ENCODE measurements around the gene ZFYVE19. TPM values are rescaled to one million over a fixed set of nuclear protein-coding genes. Genes with fewer than 3 reads are reported as not detected.

The ZFYVE19 gene
- total and polyA plus RNA-seq, 2 donors from 2014 or later: 18.7 to 37.5 TPM

DNA sequence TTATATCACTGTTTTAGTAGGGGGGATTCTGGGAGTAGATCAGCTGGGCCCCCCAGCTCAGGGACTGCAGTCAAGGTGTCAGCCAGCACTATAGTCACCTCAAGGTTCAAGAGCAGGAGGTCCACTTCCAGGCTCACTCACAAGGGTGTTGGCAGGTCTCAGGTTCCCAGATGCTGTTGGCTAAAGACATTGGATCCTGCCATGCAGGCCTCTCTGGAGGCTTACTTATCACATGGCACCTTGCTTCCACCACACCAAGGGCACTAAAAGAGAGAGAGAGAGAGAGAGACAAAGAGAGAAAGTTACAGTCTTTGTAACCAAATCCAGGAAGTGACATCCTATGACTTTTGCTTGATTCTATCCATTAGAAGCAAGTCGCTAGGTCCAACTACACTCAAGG is 29.1 kb downstream of the ZFYVE19 start:
- Histone ChIP-seq H3K27ac (ENCODE audit: low read depth in 2 of 2, low read length in 2 of 2) (no peak overlapping the region), H3K9me3 (ENCODE audit: control insufficient read depth in 2 of 3, insufficient read depth in 1 of 3, low read length in 3 of 3) (no peaks in the 10 kb centered on the region), H3K9ac (ENCODE audit: low read length in 3 of 3) (no peak overlapping the region), H3K36me3 (ENCODE audit: control insufficient read depth in 2 of 3, insufficient read depth in 3 of 3, low read length in 3 of 3) (peaks cover 0 to 4% (median 0%) of the 10 kb centered on the region in 3 donors), H3K4me1 (ENCODE audit: control insufficient read depth in 2 of 3, insufficient read depth in 2 of 3, low read depth in 1 of 3, low read length in 3 of 3) (no peaks in the 10 kb centered on the region), H3K4me3 (ENCODE audit: low read length in 3 of 3) (no peak overlapping the region), H3K27me3 (ENCODE audit: control insufficient read depth, insufficient read depth, low read length) (no peaks in the 10 kb centered on the region)
- intact Hi-C loops (cut with DNase I): no loop called here
- FAIRE-seq: no peak
- peak in 1 of 5 donors; percentile 11 for DNase-seq
- TF ChIP-seq, protein P1, sequence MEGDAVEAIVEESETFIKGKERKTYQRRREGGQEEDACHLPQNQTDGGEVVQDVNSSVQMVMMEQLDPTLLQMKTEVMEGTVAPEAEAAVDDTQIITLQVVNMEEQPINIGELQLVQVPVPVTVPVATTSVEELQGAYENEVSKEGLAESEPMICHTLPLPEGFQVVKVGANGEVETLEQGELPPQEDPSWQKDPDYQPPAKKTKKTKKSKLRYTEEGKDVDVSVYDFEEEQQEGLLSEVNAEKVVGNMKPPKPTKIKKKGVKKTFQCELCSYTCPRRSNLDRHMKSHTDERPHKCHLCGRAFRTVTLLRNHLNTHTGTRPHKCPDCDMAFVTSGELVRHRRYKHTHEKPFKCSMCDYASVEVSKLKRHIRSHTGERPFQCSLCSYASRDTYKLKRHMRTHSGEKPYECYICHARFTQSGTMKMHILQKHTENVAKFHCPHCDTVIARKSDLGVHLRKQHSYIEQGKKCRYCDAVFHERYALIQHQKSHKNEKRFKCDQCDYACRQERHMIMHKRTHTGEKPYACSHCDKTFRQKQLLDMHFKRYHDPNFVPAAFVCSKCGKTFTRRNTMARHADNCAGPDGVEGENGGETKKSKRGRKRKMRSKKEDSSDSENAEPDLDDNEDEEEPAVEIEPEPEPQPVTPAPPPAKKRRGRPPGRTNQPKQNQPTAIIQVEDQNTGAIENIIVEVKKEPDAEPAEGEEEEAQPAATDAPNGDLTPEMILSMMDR (IDR thresholded peaks at IDR 0.05; ENCODE audit: borderline replicate concordance, extremely low read depth, insufficient read depth): no peak

DNA sequence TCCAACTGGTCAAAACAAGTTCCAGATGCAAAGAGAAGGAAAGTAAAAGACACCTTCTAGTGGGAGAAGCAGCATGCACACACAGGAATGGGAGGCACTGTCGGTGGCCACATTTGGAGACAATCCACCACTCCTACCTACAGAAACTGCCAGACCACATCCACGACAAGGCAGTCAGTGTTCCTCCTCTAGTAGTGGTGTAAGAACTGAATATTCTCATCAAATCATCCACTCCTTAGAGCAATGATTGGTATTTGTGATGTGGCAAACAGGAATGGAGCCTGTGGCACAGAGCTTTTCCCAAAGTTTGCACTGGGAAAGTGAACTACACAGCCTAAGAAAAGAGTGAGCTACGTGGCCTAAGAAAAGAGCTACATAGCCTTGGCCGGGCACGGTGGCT is 31.9 kb downstream of the ZFYVE19 start:
- intact Hi-C loops (cut with DNase I): no loop called here
- H3K9ac ChIP-seq (ENCODE audit: low read length in 3 of 3): no peak overlapping the region

DNA sequence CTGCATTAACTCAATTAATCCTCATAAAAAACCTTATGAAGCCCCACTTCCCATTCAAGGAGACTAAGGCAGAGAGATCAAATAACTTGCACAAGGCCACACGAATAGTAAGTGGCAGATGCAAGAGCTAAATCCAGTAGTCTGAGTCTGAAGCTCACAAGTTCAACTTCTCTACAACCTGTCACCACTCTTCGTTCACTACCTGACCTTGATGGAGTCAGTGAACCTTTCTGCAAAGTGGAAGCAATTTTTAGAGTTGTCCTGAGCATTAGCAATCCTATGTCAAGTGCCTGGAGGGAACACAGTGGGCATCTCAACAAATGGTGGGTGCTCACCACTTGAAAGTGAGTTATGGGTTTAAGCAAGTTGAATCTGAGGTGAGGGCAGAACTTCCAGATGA is 34.9 kb downstream of the ZFYVE19 start:
- Histone ChIP-seq H3K27me3 (ENCODE audit: control insufficient read depth, insufficient read depth, low read length) (no peaks in the 10 kb centered on the region), H3K4me3 (ENCODE audit: low read length in 3 of 3) (no peak overlapping the region), H3K4me1 (ENCODE audit: control insufficient read depth in 2 of 3, insufficient read depth in 2 of 3, low read depth in 1 of 3, low read length in 3 of 3) (peaks cover 0 to 23% (median 13%) of the 10 kb centered on the region in 3 donors), H3K27ac (ENCODE audit: low read depth in 2 of 2, low read length in 2 of 2) (no peak overlapping the region), H3K9me3 (ENCODE audit: control insufficient read depth in 2 of 3, insufficient read depth in 1 of 3, low read length in 3 of 3) (no peaks in the 10 kb centered on the region), H3K9ac (ENCODE audit: low read length in 3 of 3) (no peak overlapping the region), H3K36me3 (ENCODE audit: control insufficient read depth in 2 of 3, insufficient read depth in 3 of 3, low read length in 3 of 3) (peaks cover 0 to 4% (median 0%) of the 10 kb centered on the region in 3 donors)
- DNase-seq (no peak), FAIRE-seq (no peak)
- intact Hi-C loops (cut with DNase I): no loop called here
- TF ChIP-seq, protein P1 (IDR thresholded peaks at IDR 0.05; ENCODE audit: borderline replicate concordance, extremely low read depth, insufficient read depth): no peak

More for the DNA sequence above, 31.9 kb downstream of the ZFYVE19 start:
- peak in 1 of 5 donors; percentile 15 for DNase-seq
- H3K27ac ChIP-seq (ENCODE audit: low read depth in 2 of 2, low read length in 2 of 2): no peak overlapping the region
- FAIRE-seq: no peak
- no peak overlapping the region for H3K4me3 ChIP-seq (ENCODE audit: low read length in 3 of 3)
- no peaks in the 10 kb centered on the region for H3K9me3 ChIP-seq (ENCODE audit: control insufficient read depth in 2 of 3, insufficient read depth in 1 of 3, low read length in 3 of 3)
- peaks cover 0 to 8% (median 7%) of the 10 kb centered on the region in 3 donors for H3K4me1 ChIP-seq (ENCODE audit: control insufficient read depth in 2 of 3, insufficient read depth in 2 of 3, low read depth in 1 of 3, low read length in 3 of 3)
- TF ChIP-seq, protein P1 (IDR thresholded peaks at IDR 0.05; ENCODE audit: borderline replicate concordance, extremely low read depth, insufficient read depth): no peak
- peaks cover 0 to 4% (median 0%) of the 10 kb centered on the region in 3 donors for H3K36me3 ChIP-seq (ENCODE audit: control insufficient read depth in 2 of 3, insufficient read depth in 3 of 3, low read length in 3 of 3)
- H3K27me3 ChIP-seq (ENCODE audit: control insufficient read depth, insufficient read depth, low read length): no peaks in the 10 kb centered on the region

All from kidney (tissue), 14 donors.